GM12873 (cell line): ENCODE results near the gene SORCS1.

ENCODE experiments used
- CTCF ChIP-seq: IDR thresholded peaks from 2 replicates; pipeline ENCODE4 v1.5.1; 2012; ENCODE audit warnings: low read depth, mild to moderate bottlenecking, moderate library complexity, low read length, control low read depth; ENCODE audit not compliant: insufficient read depth; ENCODE audit errors: missing control alignments

SORCS1 gene

GRCh38 chr10:106802949-106803348, 361.6 kb downstream of the SORCS1 start:
- no peak for TF ChIP-seq CTCF

- no peak for TF ChIP-seq CTCF
Measured at GRCh38 chr10:106799776-106800175, 364.7 kb downstream of the SORCS1 start.

GRCh38 chr10:106795619-106796018, 368.9 kb downstream of the SORCS1 start:
- TF ChIP-seq CTCF, result peak; percentile 77

GRCh38 chr10:106793617-106794016, 370.9 kb downstream of the SORCS1 start:
- TF ChIP-seq CTCF, result no peak

GRCh38 chr10:106789623-106790022, 374.9 kb downstream of the SORCS1 start:
- TF ChIP-seq CTCF, result no peak

GRCh38 chr10:106788982-106789381, 375.5 kb downstream of the SORCS1 start:
- TF ChIP-seq CTCF, result no peak

- TF ChIP-seq CTCF, result no peak
Measured at GRCh38 chr10:106785528-106785927, 379.0 kb downstream of the SORCS1 start.
